ENCODE measurements around the gene MAP4K2.

DNA sequence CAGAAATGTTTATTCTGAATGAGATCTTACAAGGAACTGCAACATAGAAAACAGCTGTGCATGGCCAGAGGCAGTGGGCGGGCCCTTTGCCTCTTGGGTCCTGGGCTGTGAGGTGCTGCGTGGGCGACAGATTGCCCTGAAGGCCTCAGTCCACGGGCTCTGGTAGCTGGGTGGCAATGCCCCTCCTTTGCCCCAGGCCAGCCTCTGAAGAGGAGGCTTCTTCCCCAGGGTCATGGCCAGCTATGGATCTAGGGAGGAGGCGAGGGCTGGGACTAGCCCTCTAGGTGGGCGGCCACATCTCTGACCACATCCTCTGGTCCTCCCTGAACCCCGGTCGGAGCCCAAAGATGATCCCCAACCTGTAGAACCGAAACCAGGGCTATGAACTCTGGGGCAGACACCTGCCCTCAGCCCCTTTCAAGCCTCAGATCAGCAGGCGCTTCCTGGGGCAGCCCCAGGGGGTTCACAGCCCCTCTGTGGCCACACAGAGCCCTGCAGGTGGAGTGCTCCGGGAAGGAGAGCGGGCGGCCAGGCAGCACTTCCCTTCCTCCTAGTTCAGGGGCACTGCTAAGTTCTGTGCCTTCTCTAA is 48.1 kb upstream of the MAP4K2 start:
- TF ChIP-seq POLR2A (IDR thresholded peaks at IDR 0.05; ENCODE audit: low read depth, low read length) (peak; percentile 62), POLR2AphosphoS5 (IDR thresholded peaks at IDR 0.05; ENCODE audit: low read depth, low read length) (peak; percentile 70; the same call in 1 of the 2 replicates), TAF1 (IDR thresholded peaks at IDR 0.05; ENCODE audit: borderline replicate concordance, low read depth, low read length) (peak; percentile 41; the same call in 1 of the 2 replicates)
